ACHN (cell line): ENCODE results near the gene ZNF548.

ENCODE experiments used
- DNase-seq: peaks from one replicate; pipeline ENCODE4 v3.0.0-alpha.2; 2015
- in situ Hi-C: cut with HindIII; loops from 2 replicates; pipeline ENCODE4 v1.10.0; 2017; ENCODE audit warnings: low sequenced_read_pairs, low pct_ligation_motif_present, low pct_unique_long_range_greater_than_20kb

Gene ZNF548

GRCh38 chr19:57382806-57383488 lies 6.7 kb upstream of the ZNF548 start:
- DNase-seq: no peak
- in situ Hi-C loops: no loop called here

GRCh38 chr19:57389194-57389729 lies 392 bp upstream of the ZNF548 start:
- no peak for DNase-seq
- in situ Hi-C loops: no loop called here

DNA sequence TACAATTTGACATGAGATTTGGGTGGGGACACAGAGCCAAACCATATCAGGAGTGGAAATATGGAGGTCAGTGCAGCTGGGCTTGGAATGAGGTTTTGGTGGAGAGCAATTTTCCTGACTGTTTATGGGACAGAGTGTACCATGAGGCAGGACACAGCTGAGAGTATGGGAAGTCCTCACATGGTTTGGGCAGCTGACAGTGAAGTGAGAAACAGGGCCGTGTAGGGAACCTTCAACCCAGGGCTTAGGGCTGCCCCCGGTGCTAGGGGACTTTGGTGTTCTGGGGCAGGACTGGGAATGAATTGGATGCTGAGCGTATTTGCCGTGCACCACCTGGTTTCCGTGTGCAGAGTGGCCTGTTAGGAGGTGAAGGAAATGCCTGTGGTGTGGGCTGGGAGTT lies 6.1 kb downstream of the ZNF548 start:
- DNase-seq: no peak
- in situ Hi-C loops: no loop called here

- in situ Hi-C loops: no loop called here
- DNase-seq: no peak
Observed at GRCh38 chr19:57398868-57399267, 9.2 kb downstream of the ZNF548 start.

DNA sequence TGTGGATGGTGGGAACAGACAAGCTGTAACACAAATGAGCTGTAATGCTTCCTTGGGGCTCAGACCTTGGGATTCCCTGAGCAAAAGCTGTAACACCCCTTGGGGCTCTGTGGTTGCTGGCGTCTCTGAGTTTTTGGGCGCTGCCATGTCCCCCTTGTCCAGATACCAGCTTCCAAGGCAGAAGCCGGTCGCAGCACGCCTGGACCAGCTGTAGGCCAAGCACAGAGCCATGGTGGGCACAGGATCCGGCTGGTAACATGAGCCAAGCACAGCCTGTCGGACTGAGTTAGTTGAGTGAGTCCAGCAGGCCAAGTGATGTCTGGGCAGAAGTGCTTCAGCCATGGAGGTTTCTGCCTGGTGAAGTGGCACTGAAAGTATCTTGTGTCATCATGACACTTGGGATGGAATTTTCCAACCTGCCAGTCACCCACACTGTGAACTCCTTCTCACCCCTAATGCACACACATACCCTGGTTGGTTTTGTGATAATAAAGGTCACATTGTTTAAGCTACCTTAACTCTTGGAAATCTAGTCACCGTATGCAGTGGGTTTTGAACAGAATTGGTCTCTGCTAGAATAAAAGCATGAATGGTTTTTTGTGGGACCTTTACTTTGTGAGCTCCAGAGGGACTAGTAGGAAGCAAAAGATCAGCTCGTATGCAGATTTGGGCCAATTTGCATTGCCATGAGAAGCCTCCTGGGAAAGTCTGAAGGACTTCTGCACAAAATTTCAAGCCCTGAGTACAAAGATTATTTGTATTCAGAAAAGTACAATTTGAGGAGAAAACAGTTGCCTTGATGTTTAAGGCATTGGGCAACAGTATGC lies 14.3 kb downstream of the ZNF548 start:
- no peak for DNase-seq
- in situ Hi-C loops: no loop called here

GRCh38 chr19:57406516-57407123 lies 17.0 kb downstream of the ZNF548 start:
- in situ Hi-C loops: no loop called here
- peak; percentile 20 for DNase-seq

DNA sequence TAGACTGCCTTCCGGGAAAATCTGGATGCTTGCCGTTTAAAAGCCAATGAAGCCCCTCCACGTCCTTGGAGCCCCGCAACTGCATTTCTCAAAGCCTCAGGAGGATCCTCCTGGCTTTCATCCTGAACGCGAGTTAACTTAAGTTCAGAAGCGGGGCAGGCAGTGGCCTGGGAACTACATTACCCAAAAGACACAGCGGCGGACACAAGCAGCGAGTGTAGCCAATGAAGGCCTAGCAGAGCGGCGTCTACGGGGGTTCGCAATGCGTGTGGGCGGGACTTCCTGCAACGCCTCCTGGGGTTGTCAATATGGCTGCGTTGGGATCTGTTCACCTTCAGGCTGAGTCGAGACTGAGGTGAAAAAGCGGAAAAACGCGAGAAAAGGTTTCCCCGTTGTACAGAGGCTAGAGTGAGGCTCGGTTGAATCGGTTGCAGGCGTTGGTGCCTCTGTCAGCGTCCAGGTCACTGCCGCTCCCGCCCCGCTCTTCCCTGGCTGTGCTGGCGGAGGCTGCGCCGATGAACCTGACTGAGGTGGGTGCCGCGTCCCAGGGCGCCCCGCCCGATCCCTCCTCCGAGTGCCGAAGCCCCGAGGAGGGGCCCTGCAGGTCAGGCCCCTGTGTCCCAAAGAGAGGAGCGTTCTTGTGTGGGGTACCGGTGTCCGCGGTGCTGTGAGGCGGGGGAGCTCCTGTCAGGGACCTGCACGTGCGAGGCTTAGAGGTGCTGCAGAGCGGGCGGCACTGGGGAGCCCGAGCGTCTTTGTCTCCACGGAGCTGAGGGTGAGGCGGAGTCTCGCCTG lies 21.4 kb downstream of the ZNF548 start, which contains the start of gene ZNF17:
ZNF17 (plus strand) TSS at position 285 of the 795 bp plus-strand sequence. CDS start 2,455 bp downstream, outside the sequence.
- DNase-seq: peak; percentile 92
- in situ Hi-C loops: no loop called here

DNA sequence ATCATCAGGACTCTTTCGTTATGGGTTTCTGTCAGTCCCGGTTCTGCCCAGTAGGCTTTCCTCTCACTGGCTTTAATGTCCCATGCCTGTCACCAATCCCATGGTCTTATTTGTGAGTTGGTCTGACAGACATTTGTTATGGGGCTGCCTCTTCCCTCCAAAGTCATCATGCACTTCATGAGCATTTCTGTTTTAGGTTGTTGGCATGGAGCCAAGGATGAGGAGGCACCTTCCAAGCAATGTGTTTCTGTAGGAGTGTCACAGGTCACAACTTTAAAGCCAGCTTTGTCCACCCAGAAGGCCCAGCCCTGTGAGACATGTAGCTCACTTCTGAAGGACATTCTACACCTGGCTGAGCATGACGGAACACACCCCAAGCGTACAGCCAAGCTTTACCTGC lies 29.8 kb downstream of the ZNF548 start:
- in situ Hi-C loops: no loop called here
- no peak for DNase-seq

GRCh38 chr19:57421037-57421436 lies 31.4 kb downstream of the ZNF548 start:
- no peak for DNase-seq
- in situ Hi-C loops: no loop called here

DNA sequence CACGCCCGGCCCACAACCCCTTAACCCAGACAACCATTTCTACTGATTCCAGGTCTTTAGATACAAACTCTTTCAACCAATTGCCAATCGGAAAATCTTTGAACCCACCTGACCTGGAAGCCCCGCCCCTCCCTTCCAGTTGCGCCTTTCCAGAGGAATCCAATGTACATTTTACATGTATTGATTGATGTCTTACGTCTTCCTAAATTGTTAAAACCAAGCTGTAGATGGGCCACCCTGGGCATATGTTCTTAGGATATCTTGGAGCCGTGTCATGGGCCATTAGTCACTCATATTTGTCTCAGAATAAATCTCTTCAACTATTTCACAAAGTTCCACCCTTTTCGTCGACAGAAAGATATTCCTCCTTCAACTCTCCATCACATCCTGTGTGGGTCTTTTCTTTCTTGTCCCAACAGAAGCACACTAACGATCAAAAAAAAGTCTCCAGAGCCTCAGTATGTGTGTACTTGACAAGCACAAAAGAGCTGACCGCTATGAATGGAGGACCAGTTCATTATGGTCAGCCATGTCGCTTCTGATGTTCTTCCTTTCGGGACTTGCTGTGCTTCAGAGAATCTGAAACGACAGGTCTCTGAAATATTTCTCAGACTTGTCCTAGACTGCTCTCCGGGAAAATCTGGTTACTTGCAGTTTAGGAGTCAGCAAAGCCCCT lies 44.9 kb downstream of the ZNF548 start:
- no peak for DNase-seq
- in situ Hi-C loops: no loop called here

DNA sequence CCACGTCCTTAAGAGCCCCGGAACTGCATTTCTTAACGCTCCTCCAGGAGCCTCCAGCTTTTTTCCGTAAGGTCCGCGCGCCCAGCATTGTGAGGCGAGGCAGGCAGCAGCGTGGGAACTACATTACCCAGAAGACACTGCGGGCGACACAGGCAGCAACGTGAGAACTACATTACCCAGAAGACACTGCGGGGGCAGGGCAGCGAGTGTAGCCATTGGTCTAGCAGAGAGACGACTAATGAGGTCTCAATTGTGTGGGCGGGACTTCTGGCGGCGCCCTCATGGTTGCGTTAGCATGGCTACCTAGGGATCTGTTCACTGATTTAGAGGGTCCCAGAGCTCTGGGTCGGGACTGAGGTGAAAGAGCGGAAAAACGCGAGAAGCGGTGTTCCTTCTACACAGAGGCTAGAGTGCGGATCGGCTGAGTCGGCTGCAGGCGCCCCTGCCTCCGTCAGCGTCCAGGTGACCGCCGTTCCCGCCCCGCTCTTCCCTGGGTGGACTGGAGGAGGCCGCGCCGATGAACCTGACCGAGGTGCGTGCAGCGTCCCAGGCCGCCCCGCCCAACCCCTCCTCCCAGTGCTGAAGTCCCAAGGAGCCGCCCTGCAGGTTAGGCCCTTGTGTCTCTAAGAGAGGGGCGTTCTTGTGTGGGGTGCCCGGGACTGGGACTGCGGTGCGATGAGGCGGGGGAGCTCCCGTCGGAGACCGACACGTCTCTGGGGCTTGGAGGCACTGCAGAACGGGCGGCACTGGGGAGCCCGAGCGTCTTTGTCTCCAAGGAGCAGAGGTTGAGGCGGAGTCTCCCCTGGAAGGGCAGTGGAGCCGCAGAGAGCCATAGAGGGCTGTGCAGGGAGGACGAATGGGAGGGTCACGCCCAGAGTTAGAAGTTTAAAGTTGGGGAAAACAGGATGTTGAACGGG lies 45.7 kb downstream of the ZNF548 start, which contains the start of gene ZNF749:
ZNF749 (plus strand) TSS at position 264 of the 917 bp plus-strand sequence; CDS start at position 518, 254 bp downstream.
- in situ Hi-C loops: no loop called here
- DNase-seq: peak; percentile 95

DNA sequence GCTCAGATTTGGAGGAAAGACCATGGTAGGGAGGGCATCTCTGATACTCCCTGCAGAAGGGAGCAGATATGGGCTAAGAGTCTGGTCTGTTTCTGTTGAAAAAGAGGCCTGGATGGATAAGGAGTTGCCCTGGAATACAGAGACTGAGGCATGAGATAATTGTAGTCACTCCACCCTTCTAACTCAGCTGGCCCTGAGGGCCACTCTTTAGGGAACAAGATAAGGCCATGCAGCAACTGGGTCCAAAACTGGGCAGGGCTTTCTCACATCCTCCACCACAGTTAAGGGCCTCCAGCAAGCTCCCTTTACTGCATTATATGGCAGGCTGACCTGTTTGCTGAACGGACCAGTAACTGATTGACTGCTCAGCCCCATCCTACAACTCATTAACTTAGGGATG lies 46.8 kb downstream of the ZNF548 start:
- no peak for DNase-seq
- in situ Hi-C loops: no loop called here

- in situ Hi-C loops: no loop called here
- no peak for DNase-seq
Observed at GRCh38 chr19:57437931-57438330, 48.3 kb downstream of the ZNF548 start.

DNA sequence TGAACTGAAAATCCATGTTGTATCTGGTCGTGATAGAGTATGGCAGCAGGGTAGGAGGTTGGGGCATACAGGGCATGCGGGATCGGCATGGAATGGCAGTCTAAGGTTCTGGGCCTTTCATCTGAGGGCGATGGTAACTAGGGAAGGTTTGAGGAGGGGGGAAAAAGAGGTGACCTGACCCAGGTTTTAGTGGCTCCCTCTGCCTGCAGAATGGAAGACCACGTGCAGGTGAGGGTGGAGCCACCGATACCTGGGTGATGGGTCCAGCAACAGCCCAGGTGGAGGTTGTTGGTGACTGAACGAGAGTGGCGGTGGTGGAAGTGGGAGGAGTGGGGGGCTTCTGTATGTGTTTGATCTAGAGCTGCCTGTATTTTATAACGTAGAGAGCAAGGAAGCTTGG lies 49.3 kb downstream of the ZNF548 start:
- DNase-seq: no peak
- in situ Hi-C loops: no loop called here

GRCh38 chr19:57441979-57442752 lies 52.5 kb downstream of the ZNF548 start:
- in situ Hi-C loops: no loop called here
- no peak for DNase-seq

DNA sequence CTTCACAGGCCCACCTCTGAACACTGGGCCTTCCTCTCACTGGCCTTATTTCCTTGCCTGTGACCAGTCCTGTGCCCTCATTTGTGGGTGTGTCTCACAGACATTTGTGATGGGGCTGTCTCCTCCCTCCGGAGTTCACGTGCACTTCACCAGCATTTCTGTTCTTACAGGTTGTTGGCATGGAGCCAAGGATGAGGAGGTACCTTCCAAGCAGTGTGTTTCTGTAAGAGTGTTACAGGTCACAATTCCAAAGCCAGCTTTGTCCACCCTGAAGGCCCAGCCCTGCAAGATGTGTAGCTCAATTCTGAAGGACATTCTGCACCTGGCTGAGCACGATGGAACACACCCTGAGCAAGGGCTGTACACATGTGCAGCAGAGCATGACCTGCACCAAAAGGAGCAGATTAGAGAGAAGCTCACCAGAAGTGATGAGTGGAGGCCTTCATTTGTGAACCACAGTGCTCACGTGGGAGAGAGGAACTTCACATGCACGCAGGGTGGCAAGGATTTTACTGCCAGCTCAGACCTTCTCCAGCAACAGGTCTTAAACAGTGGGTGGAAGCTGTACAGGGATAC lies 53.6 kb downstream of the ZNF548 start:
- DNase-seq: no peak
- in situ Hi-C loops: no loop called here
